Urinary bladder (tissue), 4 donors: Measurements from ENCODE around the gene AGMO. TPM values are rescaled to one million over a fixed set of nuclear protein-coding genes. Genes with fewer than 3 reads are reported as not detected.

Experiments
- DNase-seq: peaks from one replicate; pipeline ENCODE4 v3.0.0-alpha.2; 2015; ENCODE audit errors: extremely low spot score
- H3K27ac ChIP-seq: one replicate; pipeline ENCODE4 v1.5.1; 2013; ENCODE audit warnings: low read depth, mild to moderate bottlenecking, moderate library complexity
- H3K36me3 ChIP-seq: one replicate; pipeline ENCODE4 v1.6.1; 2013; ENCODE audit warnings: mild to moderate bottlenecking, moderate library complexity; ENCODE audit not compliant: insufficient read depth
- H3K4me1 ChIP-seq: one replicate; pipeline ENCODE4 v1.6.1; 2013; ENCODE audit warnings: mild to moderate bottlenecking, moderate library complexity; ENCODE audit not compliant: insufficient read depth
- H3K4me3 ChIP-seq: one replicate; pipeline ENCODE4 v1.5.1; 2013; ENCODE audit warnings: low read depth, low read length
- WGBS: extraction: QIAGEN DNeasy Blood & Tissue Kit; methylation state at CpG from one replicate; pipeline ENCODE4 v1.1.7; 2013; 5-methylcytosine and 5-hydroxymethylcytosine counted together
- polyA plus RNA-seq: library from polyadenylated mRNA; stranded (reverse); fragments of 200-250 nt; gene quantifications from one replicate; pipeline ENCODE4 v1.2.3, GENCODE V29; 2013
- total RNA-seq: library from RNA; depleted of rRNA; stranded (reverse); fragments of >200 nt; gene quantifications from one replicate; pipeline ENCODE4 v1.2.3, GENCODE V29; 2014
- donor health status: healthy with polysubstance abuse.
- donor health status: healthy.

AGMO gene
- total and polyA plus RNA-seq, 2 donors, result 0.58 to 1.1 TPM

GRCh38 chr7:15478401-15478800 lies 83.4 kb downstream of the AGMO start:
- Histone ChIP-seq H3K4me3 (no peak overlapping the region), H3K4me1 (no peaks in the 10 kb centered on the region), H3K36me3 (no peaks in the 10 kb centered on the region), H3K27ac (no peak overlapping the region)
- WGBS, result 82% methylated on average over 4 of the region's 4 CpGs
- no peak for DNase-seq

- Histone ChIP-seq H3K36me3 (no peaks in the 10 kb centered on the region), H3K4me3 (no peak overlapping the region), H3K27ac (no peak overlapping the region), H3K4me1 (no peaks in the 10 kb centered on the region)
- 61% methylated on average over 3 of the region's 3 CpGs for WGBS
- DNase-seq, result no peak
These were observed 85.3 kb downstream of the AGMO start for GRCh38 chr7:15476531-15476918.

DNA sequence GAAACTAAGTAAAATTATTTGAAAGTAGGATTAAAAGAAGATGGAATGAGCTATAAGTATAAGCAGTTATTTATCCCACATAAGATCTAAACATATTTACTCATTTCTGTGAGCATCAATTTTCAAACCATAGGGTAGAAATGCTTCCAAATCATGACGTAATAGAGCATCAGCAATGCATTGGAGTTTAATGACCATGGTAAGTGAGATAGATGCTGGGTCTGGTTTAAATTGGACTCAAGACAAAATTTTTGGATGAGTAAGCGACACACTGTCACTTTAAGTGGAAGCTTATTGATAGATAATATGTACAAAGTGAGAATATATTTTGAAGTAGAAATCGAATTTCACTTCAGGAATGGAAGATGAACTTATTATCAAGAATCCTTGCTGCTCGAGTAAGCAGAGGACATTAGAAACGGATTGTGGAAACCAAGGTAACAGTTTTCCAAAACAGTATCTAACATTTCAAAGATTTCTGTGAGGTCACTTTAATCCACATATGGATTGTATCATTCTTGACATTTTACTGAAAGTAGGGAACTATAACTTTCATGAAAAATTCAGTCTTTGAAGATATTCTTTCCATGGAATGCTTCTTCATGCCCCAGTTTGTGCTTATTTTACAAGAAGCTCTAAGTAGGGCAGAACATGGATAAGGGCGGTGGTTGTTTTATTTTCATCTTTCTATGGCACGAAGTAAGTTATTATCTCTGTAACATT lies 85.8 kb downstream of the AGMO start:
- WGBS, result 56% methylated on average over 7 of the region's 7 CpGs
- Histone ChIP-seq H3K27ac (no peak overlapping the region), H3K4me3 (no peak overlapping the region)

GRCh38 chr7:15471669-15471950 lies 90.2 kb downstream of the AGMO start:
- no peak for DNase-seq
- Histone ChIP-seq H3K36me3 (no peaks in the 10 kb centered on the region), H3K27ac (no peak overlapping the region), H3K4me3 (no peak overlapping the region), H3K4me1 (no peaks in the 10 kb centered on the region)

More for the DNA sequence above, 85.8 kb downstream of the AGMO start:
- Histone ChIP-seq H3K4me1 (no peaks in the 10 kb centered on the region), H3K36me3 (no peaks in the 10 kb centered on the region)
- no peak for DNase-seq

- Histone ChIP-seq H3K36me3 (no peaks in the 10 kb centered on the region), H3K27ac (no peak overlapping the region), H3K4me3 (no peak overlapping the region), H3K4me1 (no peaks in the 10 kb centered on the region)
- no peak for DNase-seq
- WGBS, result 74% methylated on average over 1 of the region's 1 CpG
These were observed 90.8 kb downstream of the AGMO start for GRCh38 chr7:15470825-15471668.

- Histone ChIP-seq H3K4me1 (no peaks in the 10 kb centered on the region), H3K27ac (no peak overlapping the region), H3K36me3 (no peaks in the 10 kb centered on the region), H3K4me3 (no peak overlapping the region)
- 58% methylated on average over 3 of the region's 3 CpGs for WGBS
- DNase-seq, result no peak
These were observed 97.1 kb downstream of the AGMO start for GRCh38 chr7:15464667-15465121.

- no peak overlapping the region for H3K27ac ChIP-seq
- H3K4me1 ChIP-seq, result no peaks in the 10 kb centered on the region
- no peaks in the 10 kb centered on the region for H3K36me3 ChIP-seq
- no peak for DNase-seq
- WGBS, result 31% methylated on average over 6 of the region's 6 CpGs
- H3K4me3 ChIP-seq, result no peak overlapping the region
These were observed 97.8 kb downstream of the AGMO start for GRCh38 chr7:15463801-15464666.

DNA sequence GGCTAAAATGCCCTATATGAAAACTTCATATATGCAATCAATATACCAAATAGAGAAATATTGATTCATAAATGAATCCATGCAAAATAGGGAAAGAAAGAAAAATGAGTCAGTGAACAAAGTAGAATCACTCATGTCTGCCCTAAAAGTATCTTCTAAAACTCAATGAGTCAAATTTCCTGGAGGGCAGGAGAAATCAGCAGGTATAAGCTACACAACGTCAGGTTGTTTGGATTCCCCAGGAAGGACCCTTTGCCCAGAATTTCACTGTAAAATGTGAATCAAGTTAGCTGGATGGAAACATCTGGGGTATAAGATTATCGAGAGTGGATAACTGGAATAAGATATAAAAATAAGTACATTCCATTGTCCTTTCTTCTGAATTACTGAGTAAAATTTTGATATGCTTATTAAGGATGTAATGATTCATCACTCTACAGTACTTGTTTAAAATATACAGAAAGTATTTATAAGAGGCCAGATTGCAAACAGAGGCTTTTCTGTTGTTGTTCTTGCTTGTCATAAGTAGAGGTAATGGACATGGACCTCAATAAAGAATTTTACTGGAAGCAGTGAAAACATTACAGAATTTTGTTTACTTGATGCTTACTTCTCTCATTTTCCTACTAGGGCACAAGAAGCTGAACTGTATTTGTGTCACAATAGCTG lies 99.0 kb downstream of the AGMO start:
- Histone ChIP-seq H3K27ac (no peak overlapping the region), H3K4me1 (no peaks in the 10 kb centered on the region), H3K36me3 (no peaks in the 10 kb centered on the region), H3K4me3 (no peak overlapping the region)
- no peak for DNase-seq
- WGBS, result 62% methylated on average over 2 of the region's 2 CpGs

DNA sequence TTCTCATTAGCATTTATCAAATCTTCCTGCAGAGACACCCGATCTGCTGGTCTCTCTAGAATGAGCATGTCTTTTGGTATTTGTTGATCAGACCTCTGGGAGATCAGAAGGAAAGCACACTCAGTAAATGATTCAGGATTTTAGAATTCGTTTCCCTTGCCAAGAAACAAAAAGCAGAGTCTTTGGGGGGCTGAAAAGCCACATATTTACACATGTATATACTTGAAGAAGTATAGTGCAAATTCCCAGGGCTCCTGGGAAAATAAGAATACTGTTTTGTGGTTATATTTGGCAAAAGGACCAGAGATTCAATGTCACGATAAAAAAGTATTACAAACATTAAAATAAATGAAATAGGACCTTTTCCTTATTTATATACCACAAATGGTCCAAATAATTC lies 100.2 kb downstream of the AGMO start:
- Histone ChIP-seq H3K4me3 (no peak overlapping the region), H3K27ac (no peak overlapping the region)
- WGBS, result 39% methylated on average over 3 of the region's 3 CpGs

GRCh38 chr7:15459018-15459615 lies 102.7 kb downstream of the AGMO start:
- Histone ChIP-seq H3K36me3 (no peaks in the 10 kb centered on the region), H3K4me3 (no peak overlapping the region), H3K4me1 (no peaks in the 10 kb centered on the region), H3K27ac (no peak overlapping the region)
- DNase-seq, result no peak
- 71% methylated on average over 6 of the region's 6 CpGs for WGBS

More for the DNA sequence above, 100.2 kb downstream of the AGMO start:
- Histone ChIP-seq H3K4me1 (no peaks in the 10 kb centered on the region), H3K36me3 (no peaks in the 10 kb centered on the region)
- DNase-seq, result no peak

DNA sequence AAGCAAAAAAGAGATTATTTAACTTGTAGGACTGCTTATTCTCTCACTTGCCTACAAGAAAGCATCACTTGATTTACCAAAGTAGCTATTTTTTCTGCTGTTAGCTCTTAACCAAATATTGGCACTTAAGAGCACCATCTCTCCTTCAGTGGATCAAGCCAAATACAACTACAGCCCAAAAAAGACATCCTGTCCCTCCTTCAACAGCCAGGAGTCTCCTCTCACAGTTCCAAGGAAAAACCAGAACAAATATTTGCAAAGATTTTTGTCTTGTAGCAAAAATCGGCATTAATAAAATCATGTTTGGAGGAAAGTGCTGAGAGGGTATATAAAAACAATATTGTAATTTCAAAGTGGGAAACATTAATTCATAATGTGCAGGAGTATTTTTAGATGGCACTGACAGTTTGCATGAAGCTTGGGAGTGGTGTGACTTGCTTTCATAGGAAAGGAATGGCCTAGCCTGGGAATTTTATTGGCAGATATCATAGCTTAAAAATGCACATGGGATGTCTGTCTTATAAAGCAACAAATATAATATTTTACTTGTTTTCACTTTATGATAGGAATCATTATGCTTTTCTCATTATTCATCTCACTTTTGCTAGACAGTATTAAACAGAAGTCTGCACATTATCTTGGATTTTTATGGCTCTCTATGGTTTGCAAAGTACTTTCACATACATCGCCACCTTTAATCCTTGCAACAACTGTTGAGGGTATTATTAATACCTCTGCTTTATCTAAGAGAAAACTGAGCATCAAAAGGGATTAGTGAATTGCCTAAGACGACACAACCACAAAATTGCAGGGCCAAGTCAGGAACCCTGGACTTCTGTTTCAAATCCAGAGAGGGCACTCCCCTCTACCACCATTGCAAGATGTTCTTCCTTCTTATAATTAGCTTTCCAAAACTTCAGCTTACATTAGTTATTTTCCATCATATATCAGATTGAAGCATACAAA lies 103.5 kb downstream of the AGMO start:
- 65% methylated on average over 3 of the region's 3 CpGs for WGBS

DNA sequence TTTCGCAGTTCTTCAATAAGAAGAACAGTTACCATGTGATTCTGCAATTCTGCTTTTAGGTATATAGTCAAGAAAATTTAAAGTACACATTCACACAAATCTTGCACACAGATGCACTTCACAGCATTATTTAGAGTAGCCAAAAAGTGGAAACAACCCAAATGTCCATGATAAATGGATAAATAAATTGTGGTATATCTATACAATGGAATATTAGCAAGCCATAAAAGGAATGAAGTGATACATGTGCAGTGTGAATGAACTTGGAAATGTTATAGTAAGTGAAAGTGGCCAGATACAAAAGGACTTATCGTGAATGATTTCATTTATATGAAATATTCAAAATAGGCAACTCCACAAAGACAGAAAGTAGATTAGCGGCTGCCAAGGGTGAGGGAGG lies 109.1 kb downstream of the AGMO start:
- no peak overlapping the region for H3K27ac ChIP-seq
- H3K36me3 ChIP-seq, result no peaks in the 10 kb centered on the region
- DNase-seq, result no peak
- WGBS, result 94% methylated on average over 3 of the region's 3 CpGs
- no peak overlapping the region for H3K4me3 ChIP-seq
- H3K4me1 ChIP-seq, result no peaks in the 10 kb centered on the region

More for the DNA sequence above, 103.5 kb downstream of the AGMO start:
- Histone ChIP-seq H3K27ac (no peak overlapping the region), H3K4me3 (no peak overlapping the region), H3K4me1 (no peaks in the 10 kb centered on the region), H3K36me3 (no peaks in the 10 kb centered on the region)
- no peak for DNase-seq
